Measurements from ENCODE around the gene F13A1. TPM values are rescaled to one million over a fixed set of nuclear protein-coding genes. Genes with fewer than 3 reads are reported as not detected.

F13A1 gene
- total RNA-seq, 2 experiments from 2014 or later: not detected

DNA sequence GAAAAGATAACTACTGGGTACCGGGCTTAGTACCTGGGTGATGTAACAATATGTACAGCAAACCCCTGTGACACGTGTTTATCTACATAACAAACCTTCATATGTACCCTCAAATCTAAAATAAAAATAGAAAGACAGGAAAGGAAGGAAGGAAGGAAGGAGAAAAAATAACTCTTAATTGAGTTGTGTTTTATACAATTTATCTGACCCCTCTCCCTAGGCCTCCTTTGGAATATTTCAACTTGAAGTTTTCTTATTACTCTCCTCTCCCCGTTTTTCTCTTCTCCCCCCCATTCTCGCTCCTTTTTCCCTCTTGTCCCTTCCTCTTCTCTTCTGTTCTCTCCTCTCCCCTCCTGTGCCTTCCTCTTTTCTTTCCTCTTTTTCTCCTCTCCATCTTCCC is 156.1 kb downstream of the F13A1 start:
- Mint-ChIP-seq H3K4me3 (no peak overlapping the region), H3K9me3 (no peaks in the 10 kb centered on the region), H3K27me3 (ENCODE audit: low read depth) (peaks cover 2% of the 10 kb centered on the region), H3K36me3 (ENCODE audit: low read depth) (no peaks in the 10 kb centered on the region), H3K4me1 (ENCODE audit: low read depth) (no peaks in the 10 kb centered on the region), H3K27ac (no peak overlapping the region)
- CTCF ChIA-PET: no interaction called here
- intact Hi-C loops (cut with micrococcal nuclease): no loop called here
- no peak for DNase-seq

DNA sequence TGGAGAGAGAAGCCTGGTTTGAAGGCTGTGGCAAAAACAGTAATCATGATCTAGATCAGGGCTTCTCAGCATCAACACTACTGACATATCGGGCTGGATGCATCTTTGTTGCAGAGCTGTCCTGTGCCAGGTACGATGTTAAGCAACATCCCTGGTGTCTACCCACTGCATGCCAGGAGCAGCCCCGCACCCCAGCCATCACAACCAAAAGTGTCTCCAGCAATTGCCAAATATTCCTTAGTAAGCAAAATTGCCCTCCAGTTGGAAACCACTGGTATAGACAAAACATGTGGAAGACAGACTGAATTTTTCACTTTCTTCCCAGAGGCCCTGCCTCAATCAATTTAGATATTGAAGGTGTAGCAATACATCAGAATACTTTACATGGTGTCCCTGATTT is 166.1 kb downstream of the F13A1 start:
- Mint-ChIP-seq H3K9me3 (no peaks in the 10 kb centered on the region), H3K4me3 (no peak overlapping the region), H3K27me3 (ENCODE audit: low read depth) (peaks cover 3% of the 10 kb centered on the region), H3K27ac (no peak overlapping the region), H3K36me3 (ENCODE audit: low read depth) (no peaks in the 10 kb centered on the region), H3K4me1 (ENCODE audit: low read depth) (no peaks in the 10 kb centered on the region)
- no peak for DNase-seq
- CTCF ChIA-PET: interaction anchor here (1.1 kb wide), 1 partner anchor 22 kb away, joined by 3 read pairs; no protein-coding TSS in a partner anchor
- intact Hi-C loops (cut with micrococcal nuclease): no loop called here

DNA sequence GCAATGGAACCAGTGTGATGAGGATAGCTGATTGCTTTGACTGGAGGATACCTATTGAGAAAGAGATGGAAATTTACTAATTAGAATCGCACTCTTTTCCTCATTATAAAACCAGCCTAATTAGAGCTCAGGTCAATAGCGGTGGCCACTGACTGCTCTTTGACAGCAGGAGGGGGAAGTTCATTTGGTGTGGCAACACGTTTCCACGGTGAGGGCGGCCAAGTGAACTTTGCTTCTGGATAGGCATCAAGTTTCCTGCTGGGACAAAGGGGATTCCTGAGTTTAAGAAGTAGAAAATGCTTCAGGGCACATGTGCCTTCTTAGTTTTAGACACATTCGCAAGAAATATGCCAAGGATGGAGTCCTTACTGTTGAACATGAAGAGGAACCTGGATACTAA is 168.4 kb downstream of the F13A1 start:
- CTCF ChIA-PET: no interaction called here
- DNase-seq: no peak
- Mint-ChIP-seq H3K9me3 (no peaks in the 10 kb centered on the region), H3K4me3 (no peak overlapping the region), H3K4me1 (ENCODE audit: low read depth) (no peaks in the 10 kb centered on the region), H3K27me3 (ENCODE audit: low read depth) (peaks cover 3% of the 10 kb centered on the region), H3K36me3 (ENCODE audit: low read depth) (no peaks in the 10 kb centered on the region), H3K27ac (no peak overlapping the region)
- intact Hi-C loops (cut with micrococcal nuclease): no loop called here

DNA sequence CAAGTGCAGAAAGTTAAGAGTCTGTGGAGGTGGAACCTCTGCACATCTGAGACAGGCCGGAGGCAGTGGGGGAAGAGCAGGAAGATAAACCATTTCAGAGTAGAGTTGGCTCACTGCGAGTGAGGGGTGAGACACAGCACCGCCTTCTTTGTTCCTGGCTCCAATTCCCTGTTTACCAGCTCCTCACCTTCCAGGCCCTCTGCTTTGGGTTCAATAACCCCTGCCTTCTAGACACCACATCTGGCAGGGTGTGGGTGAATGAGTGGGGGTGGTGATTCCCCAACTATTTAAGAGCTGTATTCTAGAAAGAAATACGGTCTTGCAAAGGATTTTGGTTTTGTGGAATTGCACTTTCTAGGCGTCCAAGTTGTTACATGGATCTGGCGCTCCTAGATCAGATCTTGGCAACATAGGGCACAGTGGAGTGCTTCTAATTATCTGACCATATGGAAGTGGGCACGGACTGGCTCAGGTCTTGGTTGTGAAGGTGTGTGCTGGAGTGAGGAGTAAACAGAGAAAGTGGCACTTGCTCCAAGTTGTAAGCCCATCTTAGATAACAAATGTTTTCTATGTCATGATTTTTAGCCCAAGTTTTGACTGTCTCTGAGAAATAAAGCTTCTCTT is 172.2 kb downstream of the F13A1 start:
- no peaks in the 10 kb centered on the region for H3K9me3 Mint-ChIP-seq
- no peak overlapping the region for H3K4me3 Mint-ChIP-seq
- no peaks in the 10 kb centered on the region for H3K4me1 Mint-ChIP-seq (ENCODE audit: low read depth)
- no peaks in the 10 kb centered on the region for H3K36me3 Mint-ChIP-seq (ENCODE audit: low read depth)
- DNase-seq: no peak
- intact Hi-C loops (cut with micrococcal nuclease): no loop called here
- no peak overlapping the region for H3K27ac Mint-ChIP-seq
- H3K27me3 Mint-ChIP-seq (ENCODE audit: low read depth): peaks cover 10% of the 10 kb centered on the region
- CTCF ChIA-PET: no interaction called here

DNA sequence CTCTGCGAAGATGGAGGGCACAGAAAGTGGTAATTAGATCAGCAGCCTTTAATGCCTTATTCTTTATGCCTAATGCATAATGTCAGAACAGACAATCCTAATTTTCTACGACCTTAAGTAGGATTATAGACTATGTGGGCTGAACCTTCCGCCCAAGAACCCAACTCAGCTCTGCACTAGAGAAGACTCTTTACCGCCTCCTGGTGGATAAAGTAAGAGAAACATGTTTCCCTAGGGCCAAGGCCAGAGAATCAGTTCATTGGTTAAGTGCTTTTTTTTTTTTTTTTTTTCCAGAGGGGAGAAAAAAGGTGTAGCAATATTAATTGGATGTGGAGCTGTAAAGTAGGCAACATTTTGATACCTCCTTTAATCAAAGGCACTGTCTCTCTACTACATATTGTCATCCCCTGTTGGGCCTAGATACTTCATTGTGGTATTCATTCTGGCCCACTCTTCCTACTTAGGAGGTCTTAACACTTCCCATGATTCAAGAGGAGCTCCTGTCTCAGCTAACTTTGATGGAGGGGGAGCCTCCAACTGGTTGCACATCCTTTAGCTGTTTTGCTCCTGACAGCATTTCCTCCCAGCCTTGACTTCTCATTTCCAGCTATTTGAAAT is 188.9 kb downstream of the F13A1 start:
- no peaks in the 10 kb centered on the region for H3K27me3 Mint-ChIP-seq (ENCODE audit: low read depth)
- no peaks in the 10 kb centered on the region for H3K36me3 Mint-ChIP-seq (ENCODE audit: low read depth)
- no peaks in the 10 kb centered on the region for H3K9me3 Mint-ChIP-seq
- intact Hi-C loops (cut with micrococcal nuclease): loop anchor here (2.0 to 5.0 kb wide), 3 partner anchors 75 to 661 kb away; no protein-coding TSS in a partner anchor
- DNase-seq: peak; percentile 11
- CTCF ChIA-PET: interaction anchor here (0.6 to 3.6 kb wide), 17 partner anchors 10 to 1540 kb away, joined by 3 to 14 read pairs (median 4); no protein-coding TSS in a partner anchor
- no peak overlapping the region for H3K4me3 Mint-ChIP-seq
- H3K27ac Mint-ChIP-seq: no peak overlapping the region
- no peaks in the 10 kb centered on the region for H3K4me1 Mint-ChIP-seq (ENCODE audit: low read depth)

DNA sequence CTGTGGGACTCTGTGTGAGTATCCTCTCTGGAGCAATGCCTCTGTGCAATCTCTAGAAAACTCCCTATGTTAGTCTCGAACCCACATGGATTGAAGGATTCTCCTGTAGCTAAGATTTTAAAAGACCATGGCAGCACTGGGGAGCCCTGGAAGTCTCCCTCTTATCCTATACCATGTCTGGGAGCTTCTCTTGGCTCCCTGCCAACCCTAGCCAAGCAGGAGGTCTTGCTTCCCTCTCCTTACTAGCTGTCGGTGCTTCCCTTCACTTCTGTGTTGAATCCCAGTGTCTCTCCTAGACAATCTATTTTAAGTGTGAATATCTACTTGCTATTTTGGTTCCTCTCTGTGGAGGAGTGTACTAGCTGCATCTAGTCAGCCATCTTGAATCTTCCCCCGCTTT is 195.0 kb downstream of the F13A1 start:
- no peaks in the 10 kb centered on the region for H3K4me1 Mint-ChIP-seq (ENCODE audit: low read depth)
- H3K27ac Mint-ChIP-seq: no peak overlapping the region
- CTCF ChIA-PET: no interaction called here
- H3K9me3 Mint-ChIP-seq: peaks cover 19% of the 10 kb centered on the region
- peaks cover 9% of the 10 kb centered on the region for H3K27me3 Mint-ChIP-seq (ENCODE audit: low read depth)
- peaks cover 1% of the 10 kb centered on the region for H3K36me3 Mint-ChIP-seq (ENCODE audit: low read depth)
- intact Hi-C loops (cut with micrococcal nuclease): no loop called here
- DNase-seq: no peak
- H3K4me3 Mint-ChIP-seq: no peak overlapping the region

DNA sequence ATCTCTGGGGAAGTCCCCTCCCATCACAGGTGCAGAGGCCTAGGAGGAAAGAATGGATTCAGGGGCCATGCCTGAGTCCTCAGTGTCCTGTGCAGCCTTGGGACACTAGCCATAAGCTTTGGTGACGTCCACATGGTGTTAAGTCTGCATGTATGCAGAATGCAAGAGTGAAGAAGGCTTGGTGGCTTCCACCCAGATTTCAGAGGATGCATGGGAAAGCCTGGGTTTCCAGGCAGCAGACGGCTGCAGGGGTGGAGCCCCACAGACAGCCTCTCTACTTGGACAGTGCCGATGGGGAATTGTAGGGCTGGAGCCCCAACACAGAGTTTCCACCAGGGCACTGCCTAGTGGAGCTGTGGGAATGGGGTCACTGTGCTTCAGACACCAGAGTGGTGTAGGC is 196.7 kb downstream of the F13A1 start:
- no peaks in the 10 kb centered on the region for H3K4me1 Mint-ChIP-seq (ENCODE audit: low read depth)
- H3K36me3 Mint-ChIP-seq (ENCODE audit: low read depth): peaks cover 3% of the 10 kb centered on the region
- CTCF ChIA-PET: no interaction called here

DNA sequence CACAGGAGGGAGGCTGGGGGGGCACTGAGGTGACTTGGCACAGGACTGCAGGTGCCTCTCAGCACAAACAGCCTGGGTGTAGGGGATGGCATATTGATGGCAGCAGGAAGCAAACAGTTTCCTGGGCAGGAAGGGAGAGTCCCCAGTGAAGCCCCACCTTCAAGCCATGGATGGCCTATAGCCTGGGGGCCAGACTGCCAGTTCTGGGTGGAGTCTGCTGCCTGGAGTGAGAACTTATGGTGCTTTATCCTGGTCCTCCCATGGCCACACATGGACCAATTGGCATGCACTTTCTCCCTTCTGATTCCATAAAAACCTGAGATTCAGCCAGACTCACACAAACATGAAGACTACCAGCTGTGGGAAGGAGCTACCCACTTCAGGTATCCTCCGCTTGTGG is 198.5 kb downstream of the F13A1 start:
- Mint-ChIP-seq H3K27ac (no peak overlapping the region), H3K4me1 (ENCODE audit: low read depth) (no peaks in the 10 kb centered on the region), H3K27me3 (ENCODE audit: low read depth) (peaks cover 23% of the 10 kb centered on the region), H3K36me3 (ENCODE audit: low read depth) (peaks cover 3% of the 10 kb centered on the region), H3K9me3 (peaks cover 21% of the 10 kb centered on the region), H3K4me3 (no peak overlapping the region)
- intact Hi-C loops (cut with micrococcal nuclease): no loop called here
- DNase-seq: no peak
- CTCF ChIA-PET: interaction anchor here (1.1 kb wide), 1 partner anchor 10 kb away, joined by 3 read pairs; no protein-coding TSS in a partner anchor

More for the DNA sequence above, 196.7 kb downstream of the F13A1 start:
- intact Hi-C loops (cut with micrococcal nuclease): no loop called here
- Mint-ChIP-seq H3K27ac (no peak overlapping the region), H3K4me3 (no peak overlapping the region), H3K9me3 (peaks cover 19% of the 10 kb centered on the region), H3K27me3 (ENCODE audit: low read depth) (peaks cover 16% of the 10 kb centered on the region)
- DNase-seq: no peak

DNA sequence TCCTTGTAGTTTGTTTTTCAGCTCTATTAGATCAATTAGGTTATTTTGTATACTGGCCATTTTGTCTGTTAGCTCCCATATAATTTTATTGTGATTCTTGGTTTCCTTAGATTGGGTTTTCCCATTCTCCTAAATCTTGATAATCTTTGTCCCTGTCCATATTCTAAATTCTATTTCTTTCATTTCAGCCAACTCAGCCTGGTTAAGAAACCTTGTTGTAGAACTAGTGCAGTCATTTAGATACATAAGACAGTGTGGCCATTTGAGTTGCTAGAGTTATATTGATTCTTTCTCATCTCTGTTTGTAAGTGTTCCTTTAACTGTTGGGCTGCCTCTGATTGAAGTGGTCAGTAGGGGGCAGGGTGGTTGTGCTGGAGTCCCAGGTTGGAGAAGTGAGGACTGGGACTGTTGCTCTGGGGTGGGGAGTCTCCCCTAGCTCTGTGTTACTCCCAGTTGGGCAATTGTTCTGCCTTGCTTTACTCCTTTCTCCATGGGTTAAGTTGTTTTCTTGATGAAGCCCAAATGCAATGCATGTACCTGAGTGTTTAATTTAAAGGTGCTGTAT is 214.9 kb downstream of the F13A1 start:
- CTCF ChIA-PET: interaction anchor here (0.7 to 1.0 kb wide), 2 partner anchors 27 to 34 kb away, joined by 3 read pairs; no protein-coding TSS in a partner anchor
- Mint-ChIP-seq H3K36me3 (ENCODE audit: low read depth) (no peaks in the 10 kb centered on the region), H3K9me3 (peaks cover 11% of the 10 kb centered on the region), H3K27me3 (ENCODE audit: low read depth) (peaks cover 16% of the 10 kb centered on the region), H3K4me3 (no peak overlapping the region), H3K27ac (no peak overlapping the region), H3K4me1 (ENCODE audit: low read depth) (no peaks in the 10 kb centered on the region)
- peak; percentile 14 for DNase-seq
- intact Hi-C loops (cut with micrococcal nuclease): loop anchor here (1.0 kb wide), 1 partner anchor 442 kb away; no protein-coding TSS in a partner anchor

Small RNA genes lying within 50 kb of the gene (microRNA-seq; reads per million reads assigned to microRNA genes)
- gene MIR5683 (ENCODE audit: borderline microRNAs expressed, borderline replicate concordance) (not detected), gene MIR7853 (ENCODE audit: borderline microRNAs expressed, borderline replicate concordance) (not detected)
